Measurements from ENCODE around the gene SYT5. TPM values are rescaled to one million over a fixed set of nuclear protein-coding genes. Genes with fewer than 3 reads are reported as not detected.

The SYT5 gene
- total and polyA plus RNA-seq, 10 of the 15 experiments (the other 5 are each of a cell fraction or from before 2014, with no cell fraction given) = 0.04 to 0.79 (median 0.26) TPM; not detected in 7

- intact Hi-C loops (cut with micrococcal nuclease; ENCODE audit: unreplicated experiment) = no loop called here
- Histone ChIP-seq H2AFZ (ENCODE audit: control insufficient read depth, low read depth, low read length) (no peak overlapping the region), H3K36me3 (ENCODE audit: control insufficient read depth in 2 of 2, insufficient read depth in 2 of 2, low read length in 1 of 2) (peaks cover 0 to 38% of the 10 kb centered on the region in 2 experiments; a peak in 3 of 4 replicates), H3K4me1 (ENCODE audit: control insufficient read depth, insufficient read depth, low read length) (no peaks in the 10 kb centered on the region), H3K27me3 (replicated peaks in 1 of 2; ENCODE audit: control insufficient read depth in 2 of 2, insufficient read depth in 2 of 2, low read length in 1 of 2) (no peaks in the 10 kb centered on the region), H4K20me1 (ENCODE audit: control insufficient read depth, insufficient read depth) (no peaks in the 10 kb centered on the region; the same call in 1 of the 2 replicates), H3K4me2 (ENCODE audit: control insufficient read depth, insufficient read depth) (no peak overlapping the region), H3K27ac (ENCODE audit: control insufficient read depth, insufficient read depth) (no peak overlapping the region), H3K9ac (ENCODE audit: control insufficient read depth, insufficient read depth, low read length) (no peak overlapping the region), H3K4me3 (no peak overlapping the region), H3K79me2 (ENCODE audit: control insufficient read depth, insufficient read depth, low read length) (no peaks in the 10 kb centered on the region), H3K9me3 (replicated peaks; ENCODE audit: control insufficient read depth, insufficient read depth, low read length) (no peaks in the 10 kb centered on the region)
- no peak for DNase-seq (ENCODE audit: low read depth, low spot score)
- TF ChIP-seq POLR2AphosphoS2 (IDR thresholded peaks at IDR 0.05; ENCODE audit: low read depth, low read length) (no peak), SMC3 (IDR thresholded peaks at IDR 0.05; ENCODE audit: borderline replicate concordance, low read length) (no peak), ETV6 (conservative IDR thresholded peaks at IDR 0.05 in 1 of 2, IDR thresholded peaks at IDR 0.05 in 1 of 2; ENCODE audit: borderline replicate concordance in 1 of 2, low read depth in 1 of 2) (no peak), WRNIP1 (IDR thresholded peaks at IDR 0.05; ENCODE audit: borderline replicate concordance, low read depth, low read length) (no peak), ATF7 (IDR thresholded peaks at IDR 0.05; ENCODE audit: low read depth) (no peak), FOXK2 (IDR thresholded peaks at IDR 0.05) (no peak), RAD21 (IDR thresholded peaks at IDR 0.05; ENCODE audit: insufficient read depth, low read depth, low read length) (no peak), NR2C2 (IDR thresholded peaks at IDR 0.05; ENCODE audit: borderline replicate concordance, control insufficient read depth, insufficient read length, low read depth) (no peak)
- no peak; the same call in 2 of the 3 replicates for ATAC-seq
- ChIA-PET SMC1A (ENCODE audit: uncharacterized antibody, unreplicated experiment) (no interaction called here), RAD21 (ENCODE audit: unreplicated experiment) (no interaction called here), POLR2A (interaction anchor here (0.9 kb wide), 1 partner anchor 27 kb away, joined by 3 read pairs; no protein-coding TSS in a partner anchor), CTCF (interaction anchor here (0.6 kb wide), 1 partner anchor 440 kb away, joined by 3 read pairs; no protein-coding TSS in a partner anchor)
- in situ Hi-C loops (cut with MboI) = no loop called here
- 96% methylated on average over 23 of the region's 25 CpGs for WGBS (ENCODE audit: insufficient coverage, insufficient replicate concordance, low lambda C conversion rate, missing lambda C conversion rate)
- no peak for FAIRE-seq
- no TSS peak for BruUV-seq (replicated peaks)
Observed at GRCh38 chr19:55227241-55228014, 47.3 kb upstream of the SYT5 start.
